ENCODE data around the gene PHB1. TPM values are rescaled to one million over a fixed set of nuclear protein-coding genes. Genes with fewer than 3 reads are reported as not detected.

The PHB1 gene
- total and polyA plus RNA-seq, 3 donors from 2014 or later = 69.1 to 103 (median 95.1) TPM

DNA sequence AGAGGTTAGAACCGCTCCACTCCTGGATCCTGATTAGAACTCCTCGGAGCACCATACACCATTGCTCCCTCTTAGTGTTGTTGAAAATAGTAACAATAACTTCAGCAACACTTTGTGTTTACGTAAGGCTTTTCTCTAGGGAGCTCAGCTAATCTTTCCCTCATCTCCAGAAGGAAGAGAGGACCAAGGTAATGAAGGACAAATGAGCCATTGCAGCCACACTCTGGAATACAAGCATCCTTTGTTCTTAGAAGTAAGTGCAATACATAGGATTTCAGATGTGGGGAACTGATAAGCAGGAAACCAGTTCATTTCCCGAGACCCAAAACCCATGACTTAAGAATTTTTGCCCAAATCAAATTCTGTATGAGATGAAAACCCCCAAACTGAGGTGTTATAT lies 29.7 kb downstream of the PHB1 start:
- no peaks in the 10 kb centered on the region for H3K36me3 ChIP-seq (ENCODE audit: low read depth, missing control alignments)
- H3K4me1 ChIP-seq = no peaks in the 10 kb centered on the region
- no peaks in the 10 kb centered on the region for H3K27me3 ChIP-seq
- H3K4me3 ChIP-seq = no peak overlapping the region
- no peaks in the 10 kb centered on the region for H3K9me3 ChIP-seq
- DNase-seq = no peak
- TF ChIP-seq, protein P1, sequence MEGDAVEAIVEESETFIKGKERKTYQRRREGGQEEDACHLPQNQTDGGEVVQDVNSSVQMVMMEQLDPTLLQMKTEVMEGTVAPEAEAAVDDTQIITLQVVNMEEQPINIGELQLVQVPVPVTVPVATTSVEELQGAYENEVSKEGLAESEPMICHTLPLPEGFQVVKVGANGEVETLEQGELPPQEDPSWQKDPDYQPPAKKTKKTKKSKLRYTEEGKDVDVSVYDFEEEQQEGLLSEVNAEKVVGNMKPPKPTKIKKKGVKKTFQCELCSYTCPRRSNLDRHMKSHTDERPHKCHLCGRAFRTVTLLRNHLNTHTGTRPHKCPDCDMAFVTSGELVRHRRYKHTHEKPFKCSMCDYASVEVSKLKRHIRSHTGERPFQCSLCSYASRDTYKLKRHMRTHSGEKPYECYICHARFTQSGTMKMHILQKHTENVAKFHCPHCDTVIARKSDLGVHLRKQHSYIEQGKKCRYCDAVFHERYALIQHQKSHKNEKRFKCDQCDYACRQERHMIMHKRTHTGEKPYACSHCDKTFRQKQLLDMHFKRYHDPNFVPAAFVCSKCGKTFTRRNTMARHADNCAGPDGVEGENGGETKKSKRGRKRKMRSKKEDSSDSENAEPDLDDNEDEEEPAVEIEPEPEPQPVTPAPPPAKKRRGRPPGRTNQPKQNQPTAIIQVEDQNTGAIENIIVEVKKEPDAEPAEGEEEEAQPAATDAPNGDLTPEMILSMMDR (IDR thresholded peaks at IDR 0.05) = no peak
- TF ChIP-seq POLR2A (IDR thresholded peaks at IDR 0.05) = no peak
- WGBS, 2 donors = 83 to 88% methylated on average over 4 of the region's 4 CpGs
- intact Hi-C loops (cut with DNase I; ENCODE audit: low total_unique reads) = loop anchor here (10.0 kb wide), 1 partner anchor 50 kb away; no protein-coding TSS in a partner anchor
- no peak overlapping the region for H3K27ac ChIP-seq

DNA sequence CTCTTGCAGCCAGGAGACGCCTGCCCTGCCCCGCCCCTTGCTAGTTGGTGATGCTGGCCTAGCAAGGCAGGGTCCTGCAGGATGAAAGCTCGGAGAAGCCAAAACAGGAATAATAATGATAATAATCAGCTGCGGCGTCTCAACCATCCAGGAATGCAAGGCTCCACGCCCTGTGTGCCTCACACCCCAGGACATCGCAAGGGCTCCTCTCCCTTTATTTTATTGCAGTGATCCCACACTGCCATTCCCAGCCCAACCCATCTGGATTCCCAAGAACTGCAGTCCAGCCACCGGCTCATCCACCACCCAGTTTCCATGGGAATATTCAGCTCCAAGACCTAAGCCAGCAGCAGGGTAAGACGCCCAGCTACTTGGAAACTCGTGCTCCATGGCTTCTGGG lies 31.6 kb downstream of the PHB1 start:
- no peaks in the 10 kb centered on the region for H3K36me3 ChIP-seq (ENCODE audit: low read depth, missing control alignments)
- intact Hi-C loops (cut with DNase I; ENCODE audit: low total_unique reads) = loop anchor here (10.0 kb wide), 1 partner anchor 48 kb away; no protein-coding TSS in a partner anchor
- no peak for DNase-seq
- no peak overlapping the region for H3K4me3 ChIP-seq
- H3K27ac ChIP-seq = no peak overlapping the region
- no peak for TF ChIP-seq POLR2A (IDR thresholded peaks at IDR 0.05)
- TF ChIP-seq, protein P1 (IDR thresholded peaks at IDR 0.05) = no peak
- H3K4me1 ChIP-seq = no peaks in the 10 kb centered on the region
- H3K9me3 ChIP-seq = no peaks in the 10 kb centered on the region
- H3K27me3 ChIP-seq = no peaks in the 10 kb centered on the region
- 87 to 88% methylated on average over 10 of the region's 10 CpGs for WGBS, 2 donors

DNA sequence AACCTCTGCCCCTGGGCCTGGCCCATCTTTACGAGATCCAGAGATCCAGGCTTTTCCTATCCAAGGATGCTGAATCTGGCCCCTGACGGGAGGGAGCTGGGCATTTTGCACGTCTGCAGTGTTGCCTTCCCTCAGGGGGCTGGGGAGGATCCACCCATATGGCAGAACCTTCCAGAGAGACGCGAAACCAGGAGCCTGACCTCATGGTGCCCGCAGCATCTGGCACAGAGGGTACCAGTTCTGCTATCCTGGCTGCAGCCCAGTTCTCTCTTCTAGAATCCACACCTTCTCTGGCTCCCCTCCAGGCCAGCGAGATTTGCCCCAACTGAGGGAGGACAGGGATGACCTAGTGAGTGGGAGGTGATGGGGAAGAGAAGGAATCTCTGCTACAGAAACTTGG lies 32.1 kb downstream of the PHB1 start:
- Histone ChIP-seq H3K4me3 (no peak overlapping the region), H3K4me1 (no peaks in the 10 kb centered on the region), H3K9me3 (no peaks in the 10 kb centered on the region), H3K27me3 (no peaks in the 10 kb centered on the region), H3K27ac (no peak overlapping the region), H3K36me3 (ENCODE audit: low read depth, missing control alignments) (no peaks in the 10 kb centered on the region)
- TF ChIP-seq POLR2A (IDR thresholded peaks at IDR 0.05) = no peak
- TF ChIP-seq, protein P1 (IDR thresholded peaks at IDR 0.05) = no peak
- WGBS, 2 donors = 62 to 70% methylated on average over 7 of the region's 7 CpGs
- intact Hi-C loops (cut with DNase I; ENCODE audit: low total_unique reads) = loop anchor here (10.0 kb wide), 1 partner anchor 48 kb away; no protein-coding TSS in a partner anchor
- no peak for DNase-seq

DNA sequence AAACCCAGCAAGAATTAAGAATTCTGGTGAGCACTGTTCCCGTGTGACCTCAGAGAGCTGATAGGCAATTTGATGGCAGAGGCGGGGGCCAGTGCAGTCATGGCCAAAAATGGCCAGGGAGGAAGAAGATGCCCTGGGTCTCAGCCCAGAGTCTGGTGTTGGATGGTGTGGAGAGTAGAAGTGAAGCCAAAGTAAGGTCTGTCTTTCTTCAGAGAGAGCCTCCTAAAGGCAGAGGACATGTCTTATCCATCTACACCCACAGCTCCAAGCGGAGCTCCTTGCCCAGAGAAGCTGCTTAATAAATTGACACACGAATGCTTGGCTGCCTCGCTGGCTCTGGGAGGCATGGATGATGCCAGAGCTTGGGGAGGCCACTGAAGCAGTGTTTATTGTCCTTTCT lies 32.9 kb downstream of the PHB1 start:
- H3K4me3 ChIP-seq = no peak overlapping the region
- H3K9me3 ChIP-seq = no peaks in the 10 kb centered on the region
- H3K36me3 ChIP-seq (ENCODE audit: low read depth, missing control alignments) = no peaks in the 10 kb centered on the region
- H3K4me1 ChIP-seq = no peaks in the 10 kb centered on the region
- intact Hi-C loops (cut with DNase I; ENCODE audit: low total_unique reads) = loop anchor here (10.0 kb wide), 1 partner anchor 47 kb away; no protein-coding TSS in a partner anchor
- no peak for DNase-seq
- no peak overlapping the region for H3K27ac ChIP-seq
- TF ChIP-seq, protein P1 (IDR thresholded peaks at IDR 0.05) = no peak
- TF ChIP-seq POLR2A (IDR thresholded peaks at IDR 0.05) = no peak
- 82 to 90% methylated on average over 5 of the region's 5 CpGs for WGBS, 2 donors
- no peaks in the 10 kb centered on the region for H3K27me3 ChIP-seq

DNA sequence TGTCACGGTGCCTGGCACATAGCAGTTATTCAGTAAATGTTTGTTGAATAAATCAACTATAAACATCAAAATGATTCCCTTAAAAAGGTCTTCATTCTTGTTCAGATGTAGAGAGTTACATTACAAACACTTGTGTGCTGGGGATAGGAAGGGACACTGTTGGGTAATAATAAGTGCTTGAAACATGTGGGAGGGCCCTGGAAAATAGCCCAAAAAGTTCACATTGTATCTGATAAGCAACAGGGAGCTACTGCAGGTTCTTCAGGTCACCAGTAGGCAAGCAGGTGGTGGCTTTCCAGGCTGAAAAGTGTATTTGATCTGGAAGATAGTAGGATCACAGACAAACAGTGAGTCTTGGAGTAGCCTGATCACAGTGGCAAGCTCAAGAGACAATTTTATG lies 33.6 kb downstream of the PHB1 start:
- Histone ChIP-seq H3K36me3 (ENCODE audit: low read depth, missing control alignments) (no peaks in the 10 kb centered on the region), H3K9me3 (no peaks in the 10 kb centered on the region), H3K4me3 (no peak overlapping the region), H3K27ac (no peak overlapping the region), H3K27me3 (no peaks in the 10 kb centered on the region), H3K4me1 (no peaks in the 10 kb centered on the region)
- TF ChIP-seq, protein P1 (IDR thresholded peaks at IDR 0.05) = no peak
- TF ChIP-seq POLR2A (IDR thresholded peaks at IDR 0.05) = no peak
- intact Hi-C loops (cut with DNase I; ENCODE audit: low total_unique reads) = loop anchor here (10.0 kb wide), 1 partner anchor 46 kb away; no protein-coding TSS in a partner anchor
- DNase-seq = no peak
- WGBS, 2 donors = 71 to 77% methylated on average over 1 of the region's 1 CpG
